Lower leg skin (tissue), 4 donors: ENCODE measurements around the gene CENPL. TPM values are rescaled to one million over a fixed set of nuclear protein-coding genes. Genes with fewer than 3 reads are reported as not detected.

Experiments used
- DNase-seq, 2 donors: peaks; one replicate each; pipeline ENCODE4 v3.0.0-alpha.2; 2019; ENCODE audit warnings: low spot score in 2 of 2
- H3K4me3 ChIP-seq: fragments of 200-600 bp; sonication (generic); 2 replicates; pipeline ENCODE4 v1.5.1; 2017; ENCODE audit warnings: mild to moderate bottlenecking, low read depth; ENCODE audit not compliant: poor library complexity, severe bottlenecking
- CTCF ChIP-seq, 3 donors: fragments of 450-650 bp; IDR thresholded peaks; one replicate each; pipeline ENCODE4 v1.5.1; 2016; ENCODE audit warnings: antibody characterized with exemption in 3 of 3, mild to moderate bottlenecking in 3 of 3, moderate library complexity in 2 of 3
- POLR2A ChIP-seq, 2 donors: fragments of 450-650 bp; IDR thresholded peaks; one replicate each; pipeline ENCODE4 v1.6.1; 2016 to 2017; ENCODE audit warnings: antibody characterized with exemption in 2 of 2, mild to moderate bottlenecking in 1 of 2, moderate library complexity in 1 of 2
- WGBS, 2 donors: methylation state at CpG; one replicate each; pipeline ENCODE4 v1.1.5; 2018; 5-methylcytosine and 5-hydroxymethylcytosine counted together
- intact Hi-C: fragments of 100-400 bp; cut with DNase I; formaldehyde crosslinking; loops from one replicate; pipeline ENCODE4 v1.15.0; 2023; ENCODE audit warnings: low total_unique reads
- total RNA-seq, 4 donors: library from RNA; depleted of rRNA; stranded (reverse); fragments of >200 nt; gene quantifications; one replicate each; pipeline ENCODE4 v1.1.0, GENCODE V29; 2016

CENPL gene
- total RNA-seq, 4 donors from 2014 or later, result 2.7 to 6.8 (median 4.1) TPM

DNA sequence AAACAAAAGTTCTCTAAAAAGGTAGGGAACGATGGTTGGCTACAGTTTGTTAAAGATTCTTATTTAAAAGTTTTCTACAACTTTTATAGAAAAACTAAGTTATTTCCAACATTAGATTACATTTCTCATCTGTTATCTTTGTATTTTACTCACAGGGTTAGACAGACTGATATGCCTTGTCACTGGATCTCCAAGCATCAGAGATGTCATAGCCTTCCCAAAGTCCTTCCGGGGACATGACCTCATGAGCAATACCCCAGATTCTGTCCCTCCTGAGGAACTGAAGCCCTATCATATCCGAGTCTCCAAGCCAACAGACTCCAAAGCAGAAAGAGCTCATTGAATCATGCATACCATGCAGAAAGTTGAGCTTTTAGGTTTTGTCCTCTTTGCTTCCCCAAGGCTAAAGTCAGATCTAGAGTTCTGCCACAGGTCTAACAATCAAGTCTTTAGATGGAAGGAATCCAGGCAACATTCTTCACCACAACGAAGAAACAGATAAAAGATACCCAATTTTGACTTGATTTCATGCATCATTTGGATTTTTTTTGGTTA, 32.8 kb upstream of the CENPL start:
- TF ChIP-seq CTCF (IDR thresholded peaks at IDR 0.05) (no peak), POLR2A (IDR thresholded peaks at IDR 0.05) (no peak)
- WGBS, 2 donors, result 80 to 88% methylated on average over 4 of the region's 4 CpGs
- H3K4me3 ChIP-seq, result no peak overlapping the region
- DNase-seq, result no peak
- intact Hi-C loops, result no loop called here

DNA sequence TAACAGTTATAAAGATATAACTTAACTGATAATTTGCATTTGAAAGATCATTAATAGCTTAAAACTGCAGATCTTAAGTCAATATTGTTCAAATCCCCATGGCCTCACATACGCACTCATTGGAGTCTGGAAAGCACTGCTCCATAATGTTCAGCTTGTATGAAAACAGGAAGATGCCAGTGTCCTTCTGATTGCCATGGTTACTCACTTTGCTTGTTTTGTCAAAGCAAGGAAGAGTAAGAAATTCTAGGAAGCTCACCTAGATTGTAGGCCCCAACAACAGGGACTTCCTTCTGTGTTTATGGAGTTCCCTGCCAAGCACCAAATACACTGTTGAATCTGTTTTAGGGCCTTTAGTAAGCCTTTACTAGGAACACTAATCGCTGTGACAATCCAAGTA, 32.2 kb upstream of the CENPL start:
- 91 to 92% methylated on average over 2 of the region's 2 CpGs for WGBS, 2 donors
- TF ChIP-seq POLR2A (IDR thresholded peaks at IDR 0.05), result no peak
- TF ChIP-seq CTCF (IDR thresholded peaks at IDR 0.05), result no peak
- intact Hi-C loops, result no loop called here
- no peak overlapping the region for H3K4me3 ChIP-seq
- DNase-seq, result no peak

DNA sequence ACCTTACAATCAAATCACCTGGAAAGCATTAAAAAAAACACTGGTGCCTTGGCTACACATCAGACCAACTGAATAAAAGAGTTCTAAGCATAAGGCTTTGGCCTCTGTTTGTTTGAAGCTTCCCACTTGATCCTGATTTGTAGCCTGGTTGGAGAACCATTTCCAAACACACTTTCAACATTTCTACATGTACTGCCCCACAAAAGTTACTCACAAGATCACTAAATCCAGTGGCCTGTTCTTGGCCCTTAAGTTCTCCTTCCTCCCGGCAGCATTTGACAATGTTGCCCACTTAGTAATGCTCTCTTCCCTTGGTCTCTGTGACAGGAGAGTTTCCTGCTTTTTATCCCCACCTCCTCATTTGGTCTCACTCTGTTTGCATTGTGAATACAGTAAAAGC, 31.3 kb upstream of the CENPL start:
- H3K4me3 ChIP-seq, result no peak overlapping the region
- TF ChIP-seq POLR2A (IDR thresholded peaks at IDR 0.05) (no peak), CTCF (IDR thresholded peaks at IDR 0.05) (no peak)
- WGBS, 2 donors, result 86 to 87% methylated on average over 1 of the region's 1 CpG
- intact Hi-C loops, result no loop called here
- no peak for DNase-seq

DNA sequence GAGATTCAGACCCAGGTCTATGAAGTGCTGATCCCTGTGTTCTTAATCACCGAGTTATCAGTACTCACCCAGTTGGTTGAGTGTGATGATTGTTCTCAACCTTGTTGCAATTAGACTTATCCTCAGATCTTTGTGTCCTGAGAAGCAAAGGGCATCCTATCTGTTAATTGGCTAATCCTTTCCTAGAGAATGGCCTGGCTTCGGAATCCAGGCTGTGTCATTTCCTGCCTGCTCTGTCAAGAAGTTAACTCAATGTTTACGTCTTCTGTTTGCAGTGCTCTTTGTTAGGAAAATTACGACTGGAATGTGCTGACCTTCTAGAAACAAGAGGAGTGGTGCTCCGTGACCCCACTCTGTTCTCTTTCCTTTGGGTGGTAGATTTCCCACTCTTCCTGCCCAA, 28.4 kb upstream of the CENPL start:
- H3K4me3 ChIP-seq, result no peak overlapping the region
- TF ChIP-seq POLR2A (IDR thresholded peaks at IDR 0.05) (no peak), CTCF (IDR thresholded peaks at IDR 0.05) (no peak)
- intact Hi-C loops, result no loop called here
- WGBS, 2 donors, result 65 to 66% methylated on average over 5 of the region's 5 CpGs
- no peak for DNase-seq

- 91 to 92% methylated on average over 4 of the region's 4 CpGs for WGBS, 2 donors
- TF ChIP-seq POLR2A (IDR thresholded peaks at IDR 0.05) (no peak), CTCF (IDR thresholded peaks at IDR 0.05) (no peak)
Measured at GRCh38 chr1:173852105-173852504, 27.4 kb upstream of the CENPL start.

GRCh38 chr1:173832748-173833147, 8.1 kb upstream of the CENPL start:
- no peak overlapping the region for H3K4me3 ChIP-seq
- DNase-seq, result no peak
- WGBS, 2 donors, result 100% methylated on average over 1 of the region's 1 CpG
- intact Hi-C loops, result no loop called here
- TF ChIP-seq CTCF (IDR thresholded peaks at IDR 0.05) (no peak), POLR2A (IDR thresholded peaks at IDR 0.05) (no peak)

More at GRCh38 chr1:173852105-173852504, 27.4 kb upstream of the CENPL start:
- no peak overlapping the region for H3K4me3 ChIP-seq
- intact Hi-C loops, result no loop called here
- DNase-seq, result no peak
